Stimulated activated CD4-positive, alpha-beta T cell treated with anti-CD3 and anti-CD28 coated beads, Interleukin-15, amount 100 ng/mL, for 24 hours (primary cell): Measurements from ENCODE around the gene STRBP.

Experiments used
- DNase-seq: peaks from one replicate; pipeline ENCODE4 v3.0.0-alpha.2; 2020

STRBP gene

DNA sequence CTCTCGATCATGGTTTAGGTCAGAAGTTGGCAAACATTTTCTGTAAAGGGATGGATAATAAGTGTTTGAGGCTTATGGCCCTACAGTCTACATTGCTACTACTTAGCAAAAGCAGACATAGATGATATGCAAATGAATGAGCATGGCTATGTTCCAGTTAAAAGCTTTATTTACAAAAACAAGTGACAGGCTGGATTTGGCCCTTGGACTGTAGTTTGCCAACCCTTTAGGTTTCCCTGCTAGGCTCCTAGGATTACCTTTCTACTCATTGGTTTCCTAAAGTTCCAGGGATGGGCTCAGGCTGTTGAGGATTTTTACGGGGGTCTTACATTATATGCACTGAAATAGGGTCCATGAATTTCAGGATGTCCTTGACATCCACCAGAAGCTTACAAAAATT is 177.4 kb downstream of the STRBP start:
- DNase-seq = no peak

DNA sequence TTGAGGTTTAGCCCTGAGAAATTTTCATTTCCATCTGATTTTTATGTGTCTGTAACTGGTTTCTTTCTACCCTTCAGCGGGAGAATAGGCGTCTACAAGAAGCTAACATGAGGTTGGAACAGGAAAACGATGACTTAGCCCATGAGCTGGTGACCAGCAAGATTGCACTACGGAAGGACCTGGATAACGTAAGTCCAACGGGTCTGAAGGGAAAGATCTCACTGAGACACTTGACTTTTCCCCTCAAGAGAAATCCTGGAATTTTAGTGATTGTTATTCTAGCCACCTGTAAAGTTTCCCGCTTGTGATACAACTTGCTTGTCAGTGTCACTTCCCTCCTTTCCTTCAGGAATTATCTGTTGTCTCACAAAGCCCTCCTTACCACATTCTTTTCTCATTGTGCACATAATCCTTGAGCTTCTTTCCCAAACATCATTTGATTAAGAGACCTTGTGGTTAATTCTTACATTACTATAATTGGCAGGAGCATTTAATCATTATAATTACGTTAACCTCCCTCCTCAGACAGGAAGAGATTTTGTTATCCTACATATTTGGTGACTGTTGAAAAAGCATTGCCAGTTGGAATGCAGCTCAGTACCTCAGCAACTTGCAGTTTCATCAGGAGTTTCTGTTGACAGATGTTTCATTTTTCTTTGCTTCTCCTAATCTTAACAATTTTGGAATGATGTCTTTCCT is 178.0 kb downstream of the STRBP start:
- DNase-seq = no peak

DNA sequence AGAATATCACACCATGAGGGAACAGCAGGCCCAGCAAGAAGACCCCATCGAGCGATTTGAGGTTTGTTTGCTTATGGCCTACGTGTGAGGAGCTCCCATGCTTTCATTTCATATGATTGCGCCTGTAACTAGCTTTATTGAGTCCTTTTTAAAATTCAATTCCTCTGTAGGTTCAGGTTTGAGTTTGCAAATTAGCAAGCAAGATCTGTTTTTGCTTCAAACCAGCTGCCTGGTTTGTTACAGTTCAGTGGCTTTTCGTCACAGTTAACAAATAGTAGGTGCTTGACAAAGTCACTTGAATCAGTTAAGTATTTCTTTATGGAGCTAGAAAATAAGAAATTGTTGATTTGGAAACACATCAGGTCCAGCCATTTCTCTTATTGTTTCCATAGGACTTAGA is 178.6 kb downstream of the STRBP start:
- DNase-seq = no peak

DNA sequence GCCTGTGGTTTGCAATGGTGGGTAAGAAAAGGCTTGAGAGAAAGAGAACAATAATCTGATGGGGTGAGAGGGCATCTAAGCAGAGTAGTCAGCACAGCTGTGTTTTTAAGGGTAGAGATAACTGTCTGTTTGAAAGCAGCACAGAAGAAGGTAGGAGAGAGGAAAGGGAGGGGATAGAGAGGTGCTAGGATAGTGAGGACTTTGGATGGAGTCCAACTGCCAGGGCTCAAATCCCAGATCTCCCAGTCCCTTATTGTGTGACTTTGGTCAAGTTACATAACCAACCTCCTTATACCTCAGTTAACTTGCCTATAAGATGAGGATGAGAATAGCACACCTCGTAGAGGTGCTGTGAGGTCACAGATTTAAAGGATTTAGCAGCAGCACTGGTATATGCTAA is 179.3 kb downstream of the STRBP start:
- no peak for DNase-seq

DNA sequence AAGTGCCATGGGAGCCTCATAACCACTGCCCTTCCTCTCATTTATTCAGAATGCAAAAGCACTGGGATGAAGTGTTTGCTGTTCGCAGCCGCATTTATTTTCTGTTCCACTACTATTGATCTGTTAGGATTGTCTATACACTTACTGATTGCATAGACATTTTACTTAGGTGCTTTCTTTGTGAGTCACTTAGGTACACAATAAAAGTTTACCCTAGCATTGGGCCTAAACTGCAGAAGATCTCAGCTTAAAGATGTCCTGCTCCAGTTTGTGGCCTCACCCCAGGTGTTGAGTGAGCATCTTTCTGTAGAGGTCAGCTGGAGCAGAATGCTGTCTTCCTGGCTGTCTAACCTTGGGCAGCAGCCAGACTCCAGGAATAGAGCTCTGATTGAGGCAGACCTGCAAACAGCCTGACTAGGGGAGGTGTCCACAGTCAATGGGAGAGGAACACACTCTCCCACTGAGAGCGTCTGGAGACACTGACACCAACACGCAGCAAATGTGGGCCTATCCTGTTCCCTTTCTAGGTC is 181.0 kb downstream of the STRBP start:
- DNase-seq = no peak

DNA sequence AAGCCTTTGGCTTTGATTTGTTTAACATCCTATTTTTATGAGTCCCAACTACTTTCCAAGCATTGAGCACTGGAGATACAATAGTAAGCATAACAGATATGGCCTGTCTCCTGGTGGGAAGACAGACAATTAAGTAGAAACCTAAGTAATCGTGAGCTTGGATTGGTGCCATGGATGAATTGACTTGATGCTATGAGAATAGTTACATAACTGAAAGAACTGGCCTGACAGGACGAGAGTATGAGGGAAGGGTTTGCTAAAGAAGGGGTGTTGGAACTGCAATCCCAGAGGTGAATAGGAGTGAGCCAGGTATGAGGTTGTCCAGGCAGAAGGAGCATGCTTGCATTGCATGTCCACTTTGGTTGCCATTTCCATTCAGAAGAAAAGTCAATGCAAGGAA is 182.5 kb downstream of the STRBP start:
- no peak for DNase-seq

DNA sequence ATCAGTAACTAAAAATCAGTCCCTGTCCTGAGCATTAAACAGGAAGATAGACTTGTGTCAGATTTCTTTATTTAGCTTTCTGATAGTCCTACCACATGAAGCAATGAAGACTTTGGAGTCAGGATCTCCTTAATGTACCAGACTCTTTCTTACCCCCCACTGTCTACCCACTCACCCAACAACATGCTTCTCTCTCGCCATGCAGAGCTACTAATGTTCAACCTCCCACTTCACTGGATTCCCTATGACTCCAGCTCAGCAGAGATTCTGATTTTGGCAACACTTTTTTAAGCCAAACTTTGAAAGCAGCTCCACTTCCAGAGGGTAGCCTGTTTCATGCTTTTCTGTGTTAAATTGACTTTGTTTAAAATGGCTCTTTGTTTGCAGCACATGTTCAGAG is 184.1 kb downstream of the STRBP start:
- no peak for DNase-seq

DNA sequence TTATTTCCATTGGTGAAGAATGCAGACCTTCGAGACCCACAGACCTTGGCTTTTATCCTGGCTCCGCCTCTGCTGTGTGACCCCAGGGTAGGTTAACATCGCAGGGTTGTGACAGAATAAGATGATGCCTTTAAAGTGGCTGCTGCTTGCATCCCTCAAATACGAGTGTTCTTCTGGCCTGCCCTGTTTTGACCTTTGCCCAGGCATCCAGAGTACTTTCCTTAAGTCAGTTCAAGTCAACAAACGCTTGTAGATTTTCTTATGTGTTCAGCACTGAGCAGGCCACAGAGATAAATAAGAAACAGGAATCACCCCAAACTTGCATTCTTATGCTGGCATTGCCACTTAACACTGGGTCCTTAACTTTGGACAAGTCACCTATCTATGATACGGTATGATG is 184.7 kb downstream of the STRBP start:
- DNase-seq = no peak

DNA sequence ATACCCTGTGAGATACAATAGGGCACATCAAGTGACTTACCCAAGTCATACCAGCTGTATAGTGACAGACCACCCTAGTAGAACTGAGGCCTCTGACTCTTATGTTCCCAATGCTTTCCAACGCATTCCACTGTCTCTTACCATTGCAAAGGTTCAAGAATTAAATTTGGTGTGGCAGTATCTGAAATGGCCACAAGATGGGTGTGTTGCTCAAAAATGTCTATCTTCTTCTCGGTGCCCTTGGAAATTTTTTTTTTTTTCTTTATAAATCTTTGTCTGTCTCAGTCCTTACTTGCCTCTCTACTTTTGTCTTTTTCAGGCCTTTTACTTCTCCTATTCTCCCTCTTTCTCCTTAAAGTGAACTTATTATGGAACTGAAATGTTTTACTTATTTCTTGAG is 186.6 kb downstream of the STRBP start:
- peak; percentile 18 for DNase-seq

DNA sequence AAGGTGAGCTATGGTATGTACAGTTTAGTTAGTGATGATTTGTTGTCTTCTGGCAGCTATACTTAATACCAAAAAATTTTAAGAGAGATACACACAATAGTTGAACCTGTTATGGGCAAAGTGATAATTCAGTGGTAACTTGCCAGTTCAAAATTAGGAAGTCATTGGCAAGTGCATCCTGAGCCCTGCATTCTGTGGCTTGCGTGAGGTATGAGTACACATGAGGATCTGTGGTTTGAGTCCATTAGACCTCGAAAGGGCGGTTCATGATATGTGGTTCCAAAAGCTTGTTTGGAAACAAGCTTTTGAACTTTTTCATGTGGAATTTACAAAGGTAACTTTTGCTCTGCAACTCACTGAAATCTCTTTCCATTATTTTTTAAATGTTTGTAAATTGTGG is 187.9 kb downstream of the STRBP start:
- no peak for DNase-seq

DNA sequence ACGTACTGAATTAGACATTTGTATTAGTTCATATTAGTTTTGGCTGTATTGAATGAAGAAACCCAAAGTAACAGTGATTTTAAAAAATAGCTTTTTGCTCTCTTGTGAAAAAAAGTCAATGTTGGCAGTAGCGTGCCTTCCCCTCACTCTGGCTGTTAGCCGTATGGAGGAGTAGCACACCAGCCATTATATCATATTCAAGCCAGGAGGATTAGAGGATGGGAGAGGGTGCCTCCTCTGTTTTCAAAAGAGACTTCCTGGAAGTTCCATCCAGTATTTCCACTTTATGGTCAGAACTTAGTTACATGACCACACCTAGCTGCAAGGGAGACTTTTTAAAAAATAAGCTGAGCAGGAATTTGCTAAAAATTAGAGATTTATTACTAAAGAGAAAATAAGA is 193.8 kb downstream of the STRBP start:
- DNase-seq = no peak

DNA sequence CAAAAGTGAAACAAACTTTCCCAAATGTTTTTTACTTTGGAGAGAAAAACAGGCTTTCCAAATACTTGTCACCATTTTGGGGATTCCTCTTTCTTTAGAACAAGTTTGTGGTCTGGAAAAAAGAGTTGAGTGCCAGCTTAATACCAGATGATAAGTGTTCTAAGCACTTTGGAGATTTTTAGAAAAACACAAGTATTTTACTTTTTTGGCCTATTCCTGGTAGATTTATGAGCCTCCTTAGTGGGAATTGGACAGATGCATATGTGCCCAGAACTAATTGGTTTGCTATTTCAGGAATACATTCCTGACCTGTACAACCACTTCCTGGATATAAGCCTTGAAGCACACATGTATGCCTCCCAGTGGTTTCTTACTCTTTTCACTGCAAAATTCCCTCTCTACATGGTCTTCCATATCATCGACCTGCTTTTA is 194.4 kb downstream of the STRBP start:
- DNase-seq = no peak

DNA sequence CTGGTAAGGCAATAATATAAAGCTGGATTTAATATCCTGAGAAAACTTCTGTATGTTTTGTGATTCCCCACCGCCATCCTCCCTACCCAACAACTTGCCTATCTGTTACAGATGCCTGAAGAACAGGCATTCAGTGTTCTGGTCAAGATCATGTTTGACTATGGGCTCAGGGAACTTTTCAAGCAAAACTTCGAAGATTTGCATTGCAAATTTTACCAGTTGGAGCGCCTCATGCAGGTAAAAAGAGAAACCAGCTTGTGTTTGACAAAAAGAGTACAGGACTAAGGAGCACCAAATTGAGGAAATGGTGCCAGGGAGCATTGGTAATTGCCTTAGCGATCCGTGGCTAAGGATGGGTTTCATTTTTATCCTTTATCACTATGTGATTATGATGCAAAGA is 194.9 kb downstream of the STRBP start:
- no peak for DNase-seq

DNA sequence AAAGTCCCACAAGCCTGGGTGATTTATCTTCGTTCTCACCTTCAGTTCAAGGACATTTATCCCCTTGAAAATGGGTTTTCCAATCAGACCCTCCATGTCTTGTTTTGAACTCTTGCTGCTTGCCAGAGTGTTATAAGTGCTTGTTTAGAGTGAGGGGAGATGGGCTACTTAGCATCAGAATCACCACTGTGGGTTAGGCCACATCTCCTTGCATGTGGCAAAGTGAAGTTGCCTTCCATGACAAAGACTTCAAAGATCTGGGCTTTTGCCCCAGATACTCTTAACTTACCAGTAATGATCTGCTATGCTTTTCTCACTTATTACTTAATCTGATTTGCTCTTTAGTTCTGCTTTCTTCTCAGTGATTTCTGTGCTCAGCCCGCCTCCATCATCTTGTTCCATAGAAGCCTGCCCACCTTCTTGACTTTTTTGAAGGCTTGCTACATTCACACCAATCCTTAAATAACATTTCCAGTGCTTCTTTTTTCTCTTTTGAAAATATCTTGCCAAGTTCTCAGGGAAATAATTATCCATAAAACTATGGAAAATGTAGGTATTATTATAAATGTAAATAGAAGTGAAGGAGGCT is 195.9 kb downstream of the STRBP start:
- no peak for DNase-seq
